ENCODE measurements around the gene ATP23.

The ATP23 gene, protein sequence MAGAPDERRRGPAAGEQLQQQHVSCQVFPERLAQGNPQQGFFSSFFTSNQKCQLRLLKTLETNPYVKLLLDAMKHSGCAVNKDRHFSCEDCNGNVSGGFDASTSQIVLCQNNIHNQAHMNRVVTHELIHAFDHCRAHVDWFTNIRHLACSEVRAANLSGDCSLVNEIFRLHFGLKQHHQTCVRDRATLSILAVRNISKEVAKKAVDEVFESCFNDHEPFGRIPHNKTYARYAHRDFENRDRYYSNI

DNA sequence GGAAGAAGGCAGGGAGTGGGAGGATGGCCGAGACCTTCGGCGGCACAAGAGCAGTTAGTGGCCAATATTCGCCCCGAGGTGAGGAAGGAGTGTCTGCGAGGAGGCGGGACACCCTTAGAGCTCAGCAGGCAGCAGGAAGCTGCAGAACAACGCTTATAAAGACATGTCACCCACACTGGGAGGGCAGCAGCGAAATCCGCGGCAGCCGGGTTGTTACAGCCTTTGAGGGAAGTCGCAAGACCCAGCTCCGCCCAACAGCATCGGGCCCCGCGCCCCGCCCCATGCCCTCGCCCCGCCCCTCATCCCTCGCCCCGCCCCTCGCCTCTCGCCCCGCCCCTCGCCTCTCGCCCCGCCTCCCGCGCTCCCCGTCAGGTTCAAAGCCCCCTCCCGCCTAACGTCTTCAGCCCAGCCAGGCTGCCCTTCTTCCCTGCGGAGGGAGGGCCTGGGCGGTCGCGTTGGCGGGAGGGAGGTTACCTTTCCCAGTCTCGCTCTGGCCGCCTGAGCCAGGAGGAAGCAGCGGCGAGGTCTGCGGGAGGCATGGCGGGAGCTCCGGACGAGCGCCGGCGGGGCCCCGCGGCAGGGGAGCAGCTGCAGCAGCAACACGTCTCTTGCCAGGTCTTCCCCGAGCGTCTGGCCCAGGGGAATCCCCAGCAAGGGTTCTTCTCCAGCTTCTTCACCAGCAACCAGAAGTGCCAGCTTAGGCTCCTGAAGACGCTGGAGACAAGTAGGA lies at the start of gene ATP23:
ATP23 (plus strand) TSS at position 403 of the 730 bp plus-strand sequence; CDS start at position 538, 135 bp downstream.
- DNase-seq (ENCODE audit: low spot score), result peak; percentile 93

DNA sequence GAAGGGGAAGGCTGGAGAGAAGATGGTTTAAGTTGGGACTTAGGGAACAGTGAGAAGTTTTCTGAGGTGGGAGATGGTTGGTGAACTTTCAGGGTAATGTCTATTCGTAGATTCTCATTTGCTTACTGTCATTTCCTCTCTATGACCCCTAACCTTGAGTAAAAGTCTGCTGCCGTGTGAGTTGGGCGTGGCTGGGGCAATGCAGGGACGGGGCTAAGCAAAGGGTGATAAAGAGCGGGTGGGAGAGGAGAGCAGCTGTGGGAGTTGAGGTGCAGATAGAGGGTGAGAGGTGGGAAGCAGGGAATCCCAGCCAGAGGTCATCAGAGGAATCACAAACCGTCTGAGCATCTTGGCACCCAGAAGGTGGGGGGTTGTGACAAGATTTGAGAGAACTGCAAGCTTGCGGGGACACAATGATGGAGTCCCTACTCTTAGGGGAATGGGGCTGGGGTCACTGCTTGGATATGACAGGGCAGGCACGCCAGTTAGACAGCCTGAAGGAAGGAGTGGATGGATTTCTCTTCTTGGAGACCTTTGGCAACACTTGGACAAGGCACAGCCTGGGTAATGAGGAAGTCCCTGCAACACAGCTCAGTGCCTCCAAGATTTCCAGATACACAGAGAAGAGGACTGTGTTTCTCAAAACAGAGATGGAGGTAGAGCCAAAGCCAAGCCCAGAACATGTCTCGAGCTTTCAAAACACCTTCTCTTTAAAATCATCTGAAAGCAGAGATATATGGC lies 49.0 kb upstream of the ATP23 start:
- DNase-seq (ENCODE audit: low spot score), result no peak

DNA sequence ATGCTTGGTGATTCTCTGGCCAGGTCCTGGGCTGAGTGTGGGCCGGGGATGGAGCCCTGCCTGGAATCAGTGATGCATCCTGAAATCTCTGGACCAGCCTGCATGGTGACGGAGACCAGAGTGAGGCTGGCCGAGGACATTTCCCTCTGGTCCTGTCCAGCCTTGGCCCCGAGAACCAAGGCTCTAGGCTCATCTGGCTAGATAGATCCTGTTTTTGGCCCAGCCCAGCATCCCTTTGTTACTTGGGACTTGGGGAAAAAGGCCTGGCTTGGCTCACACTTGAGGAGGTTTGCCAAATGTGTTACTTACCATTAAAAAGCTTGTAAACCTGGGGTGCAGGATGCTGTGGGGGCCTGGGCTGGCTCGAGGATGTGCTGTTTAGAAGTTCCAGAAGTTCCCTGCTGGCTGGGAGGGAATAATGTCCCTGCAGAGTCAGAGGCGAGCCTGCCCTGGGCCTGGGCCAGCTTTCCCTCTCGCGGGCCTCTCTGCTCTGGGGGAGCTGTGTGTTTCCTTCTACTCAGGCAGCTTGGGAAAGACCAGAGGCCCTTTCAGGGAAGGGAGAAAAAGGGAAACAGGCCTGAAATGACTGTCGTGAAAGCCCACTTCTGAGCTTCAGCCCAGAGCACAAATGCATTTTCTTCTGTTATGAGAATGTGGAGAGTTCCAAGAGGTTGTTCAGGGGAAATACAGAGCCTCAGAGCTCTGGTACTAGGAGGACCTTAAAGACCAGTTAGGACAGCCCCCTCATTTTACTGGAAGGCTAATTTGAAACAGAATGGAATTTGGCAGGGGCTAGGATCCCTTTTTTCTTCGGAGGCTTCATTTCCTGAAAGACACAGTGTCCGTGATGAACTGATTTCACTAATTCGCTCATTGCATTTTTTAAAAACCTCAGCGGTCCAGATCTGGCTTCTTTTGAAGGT lies 47.7 kb upstream of the ATP23 start:
- DNase-seq (ENCODE audit: low spot score), result peak; percentile 13

DNA sequence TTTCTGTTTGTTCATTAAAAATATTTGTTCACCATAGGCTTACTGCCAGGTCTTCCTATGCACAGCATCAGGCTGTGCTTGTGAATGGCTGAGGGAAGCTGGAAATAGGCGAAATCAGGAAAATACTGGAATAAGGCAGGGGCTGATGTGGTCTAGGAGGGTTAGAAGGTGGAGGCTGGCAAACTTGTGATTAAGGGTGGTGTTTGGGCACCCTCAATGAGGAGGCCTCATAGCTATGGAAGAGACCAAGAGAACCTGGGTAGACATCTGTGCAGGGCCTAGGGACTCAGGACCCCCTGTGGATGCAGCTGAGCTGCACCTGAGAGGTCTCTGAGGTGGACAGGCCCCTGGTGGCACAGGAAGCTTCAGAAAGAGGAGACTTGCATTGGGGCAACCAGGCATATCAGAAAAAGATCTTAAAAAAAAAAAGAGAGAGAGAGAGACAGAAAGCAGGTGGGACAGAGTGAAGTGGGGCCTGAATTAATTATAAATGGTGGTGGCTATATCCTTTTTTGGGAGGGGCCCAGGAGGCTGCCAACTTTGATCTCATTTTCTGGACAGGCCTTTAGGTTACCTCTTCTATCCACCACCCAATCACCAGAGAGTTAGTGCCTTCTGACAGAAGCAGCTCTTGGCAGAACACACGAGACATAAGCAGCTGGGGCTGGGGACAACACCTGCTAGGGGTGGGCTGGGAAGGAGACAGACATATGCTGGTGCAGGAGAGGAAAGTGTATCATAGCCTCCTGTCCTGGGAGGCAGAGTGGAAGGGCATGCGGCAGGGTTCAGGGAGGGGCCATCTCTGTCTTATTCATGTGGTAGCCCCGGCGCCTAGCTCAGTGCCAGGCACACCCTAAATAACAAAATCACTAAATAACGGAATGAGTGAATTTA lies 46.7 kb upstream of the ATP23 start:
- no peak for DNase-seq (ENCODE audit: low spot score)

DNA sequence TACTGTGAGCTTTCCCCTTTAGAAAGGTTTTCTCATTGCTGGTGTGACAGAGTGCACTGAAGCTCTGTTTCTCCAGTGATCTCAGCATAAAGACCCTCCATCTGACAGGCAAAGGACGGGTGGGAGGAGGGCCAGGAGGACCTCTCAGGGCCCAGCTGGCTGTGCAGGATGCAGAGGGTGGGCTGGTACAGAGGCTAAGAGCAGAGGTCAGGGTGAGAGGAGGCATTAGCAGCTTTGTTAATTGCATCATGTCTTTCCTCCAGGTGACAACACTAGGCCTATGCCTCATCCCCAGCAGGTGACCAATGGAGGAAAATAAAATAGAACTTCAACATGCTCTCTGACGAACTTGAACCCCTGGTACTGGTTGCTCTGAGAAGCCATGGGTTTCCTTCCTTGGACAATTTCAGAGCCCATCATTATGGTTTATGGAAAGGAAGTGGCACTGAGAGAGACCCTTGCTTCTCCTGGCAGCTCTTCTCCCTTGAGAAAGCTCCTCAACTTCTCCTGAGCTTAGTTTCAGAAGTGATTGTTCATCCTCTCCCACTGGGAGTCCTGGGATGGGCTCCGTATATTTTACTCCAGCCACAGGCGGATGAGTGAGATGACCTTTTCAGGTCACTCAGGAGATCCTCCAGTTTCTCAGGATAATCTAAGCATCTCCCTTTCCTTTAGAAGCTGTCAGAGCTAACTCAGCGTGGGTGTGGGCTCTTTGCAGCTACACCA lies 45.8 kb upstream of the ATP23 start:
- no peak for DNase-seq (ENCODE audit: low spot score)

DNA sequence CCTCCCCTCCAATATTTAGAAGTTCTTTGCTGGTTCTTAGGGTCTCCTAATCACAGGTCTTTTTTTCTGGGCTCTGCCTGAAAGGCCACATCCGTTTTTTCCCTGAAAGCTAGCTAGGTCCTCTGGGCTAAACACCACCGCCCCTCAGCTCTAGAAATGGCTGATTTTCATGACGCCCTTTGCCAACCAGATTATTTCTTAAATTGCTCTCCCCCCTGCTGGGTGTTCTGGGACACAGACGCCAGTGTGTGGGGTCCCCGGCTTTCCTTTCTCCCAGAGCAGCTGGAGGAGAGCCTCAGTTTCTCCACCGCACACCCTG lies 45.3 kb upstream of the ATP23 start:
- DNase-seq (ENCODE audit: low spot score), result no peak

DNA sequence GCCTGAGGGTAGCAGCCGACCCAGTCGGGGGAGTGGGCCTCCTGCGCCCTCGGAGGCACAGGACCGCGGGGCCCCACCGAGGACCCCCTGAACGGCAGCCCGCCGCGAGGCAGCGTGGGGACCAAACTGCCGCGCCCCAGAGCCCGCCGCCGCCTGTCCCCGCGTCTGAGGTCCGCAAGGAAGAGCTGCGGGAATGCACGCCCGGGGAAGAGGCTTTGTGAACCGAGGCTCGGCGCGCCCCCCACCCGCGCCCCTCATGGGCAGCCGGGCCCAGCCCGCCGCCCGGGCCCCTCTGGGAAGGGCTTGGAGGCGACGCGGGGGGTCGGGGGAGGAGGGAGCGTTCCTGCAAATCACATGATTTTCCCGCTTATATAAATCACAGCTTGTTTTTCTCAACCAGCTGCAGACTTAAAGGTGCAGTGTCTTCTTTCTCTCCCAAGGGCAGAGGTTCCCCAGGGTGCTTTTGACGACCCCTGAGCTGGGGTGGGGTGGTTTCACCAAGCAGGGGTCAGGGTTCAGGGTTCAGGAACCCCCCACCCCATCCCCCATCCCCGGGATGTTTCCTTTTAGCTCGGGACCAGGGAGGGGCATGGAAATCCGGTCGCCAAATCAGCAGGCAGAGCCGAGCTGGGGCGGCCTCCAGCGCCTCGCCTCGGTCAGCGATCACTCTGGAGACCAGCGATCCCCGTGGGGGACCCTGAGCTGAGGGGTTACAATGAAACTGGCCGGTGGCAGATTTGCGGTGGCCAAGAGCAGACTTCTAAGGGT lies 44.7 kb upstream of the ATP23 start:
- DNase-seq (ENCODE audit: low spot score), result peak; percentile 32

DNA sequence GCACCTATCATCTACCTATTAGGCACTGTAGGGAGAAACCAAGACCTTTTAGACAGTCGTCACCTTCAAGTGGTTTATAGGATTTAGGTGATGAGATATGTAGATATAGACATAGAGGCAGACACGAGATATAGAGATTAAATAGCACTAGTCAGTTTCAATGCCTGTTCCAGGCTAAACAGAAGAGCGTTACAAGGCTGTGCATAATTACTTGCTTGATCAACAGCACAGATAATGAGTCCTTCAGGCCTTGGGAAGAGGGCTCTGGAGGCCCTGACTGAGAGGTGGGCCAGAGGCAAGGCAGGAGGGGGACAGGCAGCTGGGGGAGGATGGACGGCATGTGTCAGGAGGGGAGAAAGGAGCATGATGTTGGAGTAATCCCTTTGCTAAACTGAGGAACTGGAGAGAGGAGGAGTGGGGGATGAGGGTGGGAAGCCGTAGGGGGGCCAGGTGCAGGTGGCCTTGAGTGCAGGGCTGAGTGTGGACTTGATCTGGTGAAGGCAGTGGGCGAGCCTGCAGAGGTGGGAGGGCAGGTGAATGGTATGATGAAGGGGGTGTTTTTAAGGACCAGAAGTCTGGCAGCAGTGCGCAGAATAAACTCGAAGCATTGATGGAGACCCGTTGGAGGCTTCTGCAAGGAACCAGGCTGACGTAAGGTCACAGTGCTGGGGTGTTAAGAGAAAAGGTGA lies 43.9 kb upstream of the ATP23 start:
- no peak for DNase-seq (ENCODE audit: low spot score)

DNA sequence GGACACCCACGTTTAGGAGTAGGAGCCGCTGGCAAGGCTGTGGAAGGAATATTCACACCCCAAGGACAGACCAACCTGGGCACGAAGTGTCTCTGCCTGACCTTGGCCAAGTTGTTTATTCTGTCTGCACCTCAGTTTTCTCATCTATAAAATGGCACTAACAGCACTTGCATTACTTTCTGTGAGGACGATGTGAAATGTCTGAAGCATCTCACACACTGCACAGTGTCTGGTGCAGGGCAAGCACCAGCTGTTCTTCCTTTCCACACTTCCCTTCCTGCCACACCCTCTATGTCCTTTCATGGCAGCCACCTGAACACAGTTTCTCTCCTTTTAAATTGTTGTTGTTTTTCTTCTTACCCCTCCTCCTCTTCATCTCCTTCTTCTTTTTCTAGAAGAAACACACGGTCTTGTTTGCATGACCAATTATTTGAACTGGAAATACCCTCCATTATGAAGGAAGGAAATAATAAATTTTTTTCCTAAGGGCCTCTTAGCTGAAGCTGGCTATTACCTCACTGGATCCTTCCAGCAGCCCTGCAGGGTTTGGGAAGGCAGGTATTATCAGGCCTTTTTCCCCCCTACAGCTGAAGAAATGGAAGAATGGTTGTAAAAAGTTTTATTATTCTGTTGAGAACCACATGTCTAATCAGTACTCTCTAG lies 42.9 kb upstream of the ATP23 start:
- DNase-seq (ENCODE audit: low spot score), result no peak

DNA sequence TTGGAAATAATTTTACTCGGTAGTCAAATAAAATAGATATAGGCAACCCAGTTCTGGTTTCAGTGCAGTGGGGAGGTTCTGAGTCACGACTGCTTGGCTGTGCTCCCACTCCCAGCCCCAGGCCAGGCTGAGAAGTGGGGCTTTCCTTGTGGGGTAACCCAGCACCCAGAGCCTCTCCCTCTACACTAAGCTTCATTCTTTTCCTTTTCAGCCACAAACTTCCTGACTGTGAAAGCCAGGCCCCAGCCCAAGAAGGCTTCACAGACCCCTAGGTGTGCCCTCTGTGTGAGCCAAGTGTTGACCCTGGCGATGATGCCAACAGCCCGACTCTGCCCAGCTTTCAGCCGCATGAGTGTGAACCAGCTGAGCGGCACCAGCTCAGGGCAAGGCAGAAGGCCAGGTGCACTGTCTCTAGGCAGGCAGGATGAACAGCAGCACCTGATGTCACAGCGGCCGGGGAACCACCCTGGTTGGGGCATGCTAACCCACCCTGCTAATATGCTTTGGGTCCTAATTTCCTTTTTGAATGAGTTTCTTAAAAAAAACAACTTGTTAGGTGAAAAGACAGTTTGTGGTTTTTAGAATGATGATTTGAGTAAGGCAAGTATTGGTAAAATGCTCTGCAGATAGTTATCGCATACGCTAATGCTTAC lies 42.2 kb upstream of the ATP23 start:
- no peak for DNase-seq (ENCODE audit: low spot score)

DNA sequence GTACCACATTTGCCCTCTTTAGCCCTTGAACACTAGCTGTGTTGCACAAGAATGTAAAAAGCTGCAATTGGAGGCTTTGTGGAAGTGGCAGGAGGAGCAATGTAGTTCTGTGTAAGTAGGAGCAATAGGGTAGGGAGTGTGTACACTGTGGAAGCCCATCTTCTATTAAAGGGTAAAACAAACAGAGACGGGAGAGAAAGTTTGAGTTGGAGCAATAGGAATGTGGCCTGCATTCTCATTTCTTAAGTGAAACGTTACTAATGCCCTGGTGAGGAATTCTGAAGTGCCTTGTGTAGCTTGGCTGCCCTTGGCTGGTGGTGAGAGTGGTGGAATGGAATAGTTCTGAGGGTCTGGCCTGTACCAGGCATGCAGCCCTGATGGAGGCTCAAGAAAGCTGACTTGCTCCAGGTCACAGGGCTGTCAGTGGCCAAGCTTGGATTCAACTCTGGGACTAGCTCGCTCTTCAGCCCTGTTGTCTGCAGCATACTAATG lies 38.8 kb upstream of the ATP23 start:
- DNase-seq (ENCODE audit: low spot score), result no peak

DNA sequence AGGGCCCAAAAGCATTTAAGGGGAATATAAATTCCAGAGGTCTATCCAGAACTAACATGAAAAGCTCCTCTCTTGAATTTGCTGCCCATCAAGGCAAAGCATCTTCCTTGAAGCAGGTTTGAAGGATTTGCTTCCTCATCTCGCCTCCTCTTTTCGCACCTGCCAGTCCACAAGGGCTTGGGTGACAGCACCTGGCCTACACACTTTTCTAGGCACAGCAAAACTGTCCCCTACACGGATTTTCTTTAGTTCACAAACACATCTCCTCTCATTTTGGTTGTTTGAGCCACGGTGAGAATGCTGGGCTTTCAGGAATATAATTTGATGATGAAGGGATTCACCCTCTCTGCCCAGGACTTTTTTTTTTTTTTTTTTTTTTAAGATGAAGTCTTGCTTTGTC lies 36.9 kb upstream of the ATP23 start:
- no peak for DNase-seq (ENCODE audit: low spot score)

DNA sequence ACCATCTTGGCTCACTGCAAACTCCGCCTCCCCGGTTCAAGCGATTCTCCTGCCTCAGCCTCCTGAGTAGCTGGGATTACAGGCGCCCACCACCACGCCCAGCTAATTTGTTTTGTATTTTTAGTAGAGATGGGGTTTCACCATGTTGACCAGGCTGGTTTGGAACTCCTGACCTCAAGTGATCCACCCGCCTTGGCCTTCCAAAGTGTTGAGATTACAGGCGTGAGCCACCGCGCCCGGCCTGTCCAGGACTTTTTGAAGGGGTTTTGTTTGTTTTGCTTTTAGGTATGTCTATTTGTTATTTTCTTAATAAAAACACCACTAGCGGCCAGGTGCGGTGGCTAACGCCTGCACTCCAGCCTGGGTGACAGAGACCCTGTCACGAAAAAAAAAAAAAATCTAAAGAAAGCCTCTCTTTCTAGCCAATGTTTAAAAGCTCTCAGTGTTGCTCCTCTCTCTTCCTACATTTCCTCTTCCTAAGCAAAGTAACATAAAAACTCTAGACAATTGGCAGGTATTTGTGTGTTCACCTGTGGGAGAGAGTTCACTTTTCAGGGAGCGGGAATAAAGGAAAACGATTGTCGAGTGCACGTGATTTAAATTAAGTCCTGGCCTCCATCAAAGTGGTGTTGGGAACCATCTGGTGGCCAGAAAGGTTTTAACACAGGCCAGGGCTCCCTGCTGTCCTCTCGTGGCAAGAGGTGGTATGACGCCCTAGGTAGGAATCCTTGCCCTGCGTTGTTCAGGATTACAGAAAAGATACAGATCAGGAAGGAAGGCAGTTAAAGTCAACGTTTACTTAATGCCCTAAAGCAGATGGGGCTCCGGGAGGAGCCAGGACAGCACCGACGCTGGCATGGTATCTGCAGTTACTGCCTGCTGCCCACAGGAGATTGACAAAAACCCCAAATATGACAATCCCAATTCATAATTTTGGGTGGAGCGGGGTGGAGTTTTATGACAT lies 36.2 kb upstream of the ATP23 start:
- peak; percentile 88 for DNase-seq (ENCODE audit: low spot score)

DNA sequence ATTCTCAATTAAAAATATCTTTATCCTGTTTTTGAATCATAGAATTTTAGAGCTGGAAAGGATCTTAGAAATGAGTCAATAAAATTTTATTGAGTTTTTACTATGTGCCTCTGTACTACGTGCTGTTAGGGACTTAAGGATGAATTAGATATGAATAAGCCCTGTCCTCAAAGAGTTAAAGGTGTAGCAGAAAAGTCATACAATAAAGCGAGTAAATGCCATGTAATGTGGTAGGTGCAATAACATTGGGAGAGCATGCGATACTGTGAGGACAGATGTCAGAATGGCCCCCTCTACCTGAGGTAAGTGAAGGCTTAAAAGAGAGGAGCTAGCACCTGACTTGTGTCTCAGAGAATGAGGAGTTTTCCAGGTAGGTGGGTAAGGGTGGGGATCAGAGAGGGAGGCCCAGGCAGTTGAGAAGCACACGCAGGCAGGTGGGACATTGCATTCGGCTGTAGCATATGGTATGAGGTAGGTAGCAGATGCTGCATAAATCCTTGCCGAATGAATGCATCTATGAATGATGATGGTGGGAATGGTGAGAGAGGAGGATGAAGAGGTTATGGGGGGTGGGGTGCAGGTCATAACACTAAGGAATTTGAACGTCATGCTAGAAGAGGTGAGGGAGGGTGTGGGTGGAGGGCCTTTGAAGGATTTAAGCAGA lies 35.4 kb upstream of the ATP23 start:
- DNase-seq (ENCODE audit: low spot score), result no peak

DNA sequence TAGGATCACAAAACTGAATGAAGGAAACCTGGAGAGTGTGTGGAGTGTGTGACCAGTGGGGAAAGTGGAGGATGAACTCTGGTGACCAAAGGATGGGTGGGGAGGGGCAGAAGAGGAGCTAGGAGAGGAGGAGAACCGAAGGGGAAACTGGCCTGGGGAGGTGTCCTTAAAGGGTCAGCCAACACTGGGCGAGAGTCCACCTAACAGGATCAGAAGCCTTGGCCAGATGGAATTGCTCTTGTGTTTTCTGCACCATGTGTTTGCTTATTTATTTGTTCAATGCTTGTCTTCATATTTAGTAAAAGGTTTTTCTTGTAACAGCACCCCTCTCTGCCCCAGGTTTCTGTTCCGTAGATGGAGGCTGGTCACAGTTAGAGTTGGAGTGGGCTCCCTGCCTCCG lies 34.5 kb upstream of the ATP23 start:
- DNase-seq (ENCODE audit: low spot score), result no peak

DNA sequence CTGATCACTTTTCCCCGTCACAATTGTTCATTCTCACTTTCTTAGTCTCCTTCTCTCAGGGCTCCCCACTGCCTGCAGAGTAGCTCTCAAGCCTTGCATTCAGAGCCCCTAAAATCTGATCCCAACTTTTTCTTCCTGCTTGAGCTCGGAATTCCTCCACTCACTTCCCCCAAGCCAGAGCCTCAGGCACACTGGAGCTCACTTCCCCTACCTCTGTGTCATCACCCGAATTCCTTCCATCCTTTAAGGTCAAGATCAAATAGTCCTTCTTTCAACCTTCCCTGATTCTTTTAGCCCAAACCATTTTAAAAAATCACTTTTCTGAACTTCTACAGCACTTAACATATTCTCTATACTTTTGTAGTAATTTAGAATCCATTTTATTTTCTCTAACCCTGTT lies 34.1 kb upstream of the ATP23 start:
- DNase-seq (ENCODE audit: low spot score), result no peak
